Skeletal muscle tissue (tissue), 4 donors: ENCODE data around the gene ADGRF5. TPM values are rescaled to one million over a fixed set of nuclear protein-coding genes. Genes with fewer than 3 reads are reported as not detected.
A peak's percentile ranks its signal among the peaks of the same experiment; 100 is the strongest.

Experiments used
- H3K27ac ChIP-seq: one replicate; pipeline ENCODE4 v1.7.0; 2013; ENCODE audit warnings: mild to moderate bottlenecking, low read depth, low read length, inconsistent platforms
- H3K27me3 ChIP-seq, 3 donors: one replicate each; pipeline ENCODE4 v1.7.0; 2013; ENCODE audit warnings: low read length in 3 of 3; ENCODE audit not compliant: control insufficient read depth in 3 of 3, insufficient read depth in 3 of 3
- H3K36me3 ChIP-seq, 3 donors: one replicate each; pipeline ENCODE4 v1.7.0; 2013; ENCODE audit warnings: low read length in 3 of 3; ENCODE audit not compliant: control insufficient read depth in 3 of 3, insufficient read depth in 3 of 3
- H3K4me1 ChIP-seq, 3 donors: one replicate each; pipeline ENCODE4 v1.7.0; 2013; ENCODE audit warnings: low read length in 3 of 3, mild to moderate bottlenecking in 3 of 3; ENCODE audit not compliant: control insufficient read depth in 3 of 3, insufficient read depth in 3 of 3
- H3K4me3 ChIP-seq, 3 donors: one replicate each; pipeline ENCODE4 v1.7.0; 2013; ENCODE audit warnings: low read length in 3 of 3
- H3K9ac ChIP-seq, 3 donors: one replicate each; pipeline ENCODE4 v1.7.0; 2013; ENCODE audit warnings: low read length in 3 of 3, mild to moderate bottlenecking in 3 of 3, moderate library complexity in 2 of 3, low read depth in 1 of 3
- H3K9me3 ChIP-seq, 3 donors: one replicate each; pipeline ENCODE4 v1.7.0; 2013; ENCODE audit warnings: low read length in 3 of 3; ENCODE audit not compliant: control insufficient read depth in 3 of 3
- total RNA-seq: library from RNA; depleted of rRNA; stranded (reverse); fragments of >200 nt; gene quantifications from one replicate; pipeline ENCODE4 v1.2.3, GENCODE V29; 2014
- donor health status: Osteomylitis.

The ADGRF5 gene
- total RNA-seq, 1 donor from 2014 or later = 26.1 TPM

DNA sequence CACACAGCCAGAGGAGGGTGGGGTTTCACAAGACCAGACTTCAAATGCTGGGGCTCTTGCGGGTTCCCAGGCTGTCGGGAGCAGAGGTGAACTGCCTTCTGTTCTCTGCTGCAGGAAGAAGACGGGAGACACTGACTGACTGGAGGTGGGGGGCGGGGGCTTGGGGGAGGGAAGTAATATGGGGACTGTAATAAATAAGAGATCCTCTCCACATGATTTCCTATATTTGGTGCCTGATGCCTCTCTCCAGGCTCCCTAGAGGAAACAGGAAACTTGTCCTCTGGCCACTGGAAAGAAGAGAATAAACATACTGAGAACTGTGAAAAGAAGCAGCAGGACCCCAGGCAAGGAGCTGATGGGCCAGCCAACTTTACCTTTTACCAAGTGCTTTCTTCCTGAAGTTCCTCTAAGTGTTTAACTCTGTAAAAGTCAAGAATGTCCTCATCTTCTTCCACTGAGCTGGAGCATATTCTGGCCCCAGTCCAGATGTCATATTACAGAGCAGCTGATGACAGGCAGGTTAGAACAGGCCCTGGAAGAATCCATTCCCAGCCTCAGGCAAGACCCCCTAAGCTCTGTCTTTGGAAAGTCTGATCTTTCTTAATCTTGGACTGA is 33.2 kb upstream of the ADGRF5 start:
- H3K4me3 ChIP-seq = peak overlapping the region in 2 of 3 donors; percentile 17 to 34
- H3K27ac ChIP-seq = peak overlapping the region; percentile 33
- no peaks in the 10 kb centered on the region for H3K36me3 ChIP-seq
- H3K9me3 ChIP-seq = no peaks in the 10 kb centered on the region
- peaks cover 0 to 2% (median 0%) of the 10 kb centered on the region in 3 donors for H3K27me3 ChIP-seq
- peaks cover 0 to 5% (median 3%) of the 10 kb centered on the region in 3 donors for H3K4me1 ChIP-seq
- H3K9ac ChIP-seq = no peak overlapping the region

DNA sequence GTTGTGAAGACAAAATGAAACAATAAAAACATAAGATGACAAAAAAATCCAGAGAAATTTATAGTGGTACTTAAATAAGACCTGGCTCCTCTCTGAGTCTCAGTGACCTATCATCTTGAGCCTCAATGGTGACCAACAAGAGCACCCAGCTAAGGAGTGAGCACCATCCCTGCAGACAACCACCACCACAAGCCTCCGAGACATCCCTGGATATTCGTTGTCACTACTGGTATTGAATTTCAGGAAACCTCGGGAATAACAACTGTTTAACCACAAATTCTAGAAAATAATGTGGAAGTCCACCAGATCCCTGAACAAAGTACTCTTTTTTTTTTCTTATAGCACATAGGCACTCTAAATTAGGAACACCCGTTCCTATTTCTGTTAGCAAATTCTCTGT is 32.2 kb upstream of the ADGRF5 start:
- Histone ChIP-seq H3K4me1 (peaks cover 0 to 6% (median 5%) of the 10 kb centered on the region in 3 donors), H3K9ac (no peak overlapping the region), H3K4me3 (peak overlapping the region in 2 of 3 donors; percentile 17 to 40), H3K27me3 (peaks cover 0 to 2% (median 0%) of the 10 kb centered on the region in 3 donors), H3K9me3 (no peaks in the 10 kb centered on the region), H3K27ac (no peak overlapping the region), H3K36me3 (no peaks in the 10 kb centered on the region)

DNA sequence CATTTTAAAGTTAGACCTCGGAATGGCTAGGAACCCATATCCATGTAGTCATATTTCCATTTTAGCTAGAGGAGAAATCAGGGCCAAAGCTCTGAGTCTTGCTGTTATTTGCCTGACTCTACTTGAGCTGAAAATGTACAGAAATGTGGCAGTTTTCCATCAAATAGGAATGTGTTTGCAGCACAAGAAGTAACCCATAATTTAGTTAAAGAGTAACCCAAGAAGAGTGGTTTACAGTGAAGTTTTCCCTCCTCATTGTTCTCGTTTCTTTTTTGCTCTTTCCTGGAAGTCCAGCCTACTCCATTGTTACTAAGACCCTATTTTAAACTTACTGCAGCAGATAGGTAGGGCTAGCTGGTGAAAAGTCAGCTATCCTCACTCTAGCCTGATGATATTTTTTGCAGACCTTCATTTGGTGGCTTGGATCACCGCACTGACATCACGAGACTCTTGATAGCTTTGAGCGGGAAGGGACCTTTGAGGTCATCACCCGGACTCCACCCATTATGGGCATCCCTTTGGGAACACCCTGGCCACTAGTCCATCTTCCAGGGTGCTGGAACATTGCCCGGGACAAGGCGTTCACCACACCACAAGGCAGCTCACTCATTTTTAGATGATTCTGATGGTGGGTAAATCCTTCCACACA is 28.0 kb upstream of the ADGRF5 start:
- peaks cover 0 to 13% (median 9%) of the 10 kb centered on the region in 3 donors for H3K4me1 ChIP-seq
- no peaks in the 10 kb centered on the region for H3K9me3 ChIP-seq
- H3K36me3 ChIP-seq = no peaks in the 10 kb centered on the region
- peaks cover 0 to 2% (median 2%) of the 10 kb centered on the region in 3 donors for H3K27me3 ChIP-seq
- peak overlapping the region; percentile 69 for H3K27ac ChIP-seq
- H3K4me3 ChIP-seq = no peak overlapping the region
- no peak overlapping the region for H3K9ac ChIP-seq

DNA sequence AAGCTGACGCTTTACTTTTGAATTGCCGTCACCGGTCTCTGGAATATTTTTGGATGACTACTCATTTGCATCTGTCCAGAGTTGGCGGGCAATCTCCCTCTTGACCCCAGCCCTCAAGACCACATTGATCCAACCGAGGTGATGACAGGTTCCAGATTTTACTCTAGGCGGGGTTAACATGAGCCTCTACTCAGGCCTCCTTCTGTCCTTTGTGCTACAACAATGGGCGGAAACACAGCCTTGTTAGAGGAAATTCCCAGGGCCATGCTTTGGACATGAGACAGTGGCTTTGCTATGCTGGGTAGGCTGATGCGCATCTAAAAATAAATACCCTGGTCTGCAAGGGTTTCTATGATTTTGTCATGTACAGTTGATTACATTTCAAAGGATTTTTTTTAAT is 27.0 kb upstream of the ADGRF5 start:
- peak overlapping the region; percentile 69 for H3K27ac ChIP-seq
- no peak overlapping the region for H3K9ac ChIP-seq
- H3K27me3 ChIP-seq = peaks cover 0 to 2% (median 2%) of the 10 kb centered on the region in 3 donors
- no peaks in the 10 kb centered on the region for H3K36me3 ChIP-seq
- no peaks in the 10 kb centered on the region for H3K9me3 ChIP-seq
- H3K4me1 ChIP-seq = peaks cover 0 to 13% (median 9%) of the 10 kb centered on the region in 3 donors
- no peak overlapping the region for H3K4me3 ChIP-seq

DNA sequence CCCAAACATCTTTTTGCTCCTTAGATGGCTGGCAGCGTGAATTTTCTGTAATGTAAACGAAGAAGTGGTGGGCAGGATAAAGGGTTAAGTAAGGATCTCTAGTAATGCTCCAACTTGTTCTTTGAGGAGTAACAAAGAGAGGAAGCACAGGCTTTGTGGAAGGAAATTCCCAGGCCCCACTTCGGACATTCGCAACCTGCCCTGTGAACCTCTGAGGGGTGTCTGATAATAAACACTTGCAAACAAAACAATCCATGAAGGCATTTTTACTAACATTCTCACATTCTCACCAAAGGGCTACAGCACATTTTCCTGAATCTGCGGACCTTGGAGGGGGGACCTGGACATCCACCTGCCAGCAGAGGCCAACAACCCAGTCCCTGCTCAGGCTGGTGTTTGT is 25.8 kb upstream of the ADGRF5 start:
- Histone ChIP-seq H3K9me3 (no peaks in the 10 kb centered on the region), H3K4me1 (peaks cover 0 to 13% (median 9%) of the 10 kb centered on the region in 3 donors), H3K27ac (peak overlapping the region; percentile 8), H3K9ac (no peak overlapping the region), H3K4me3 (peak overlapping the region in 2 of 3 donors; percentile 24 to 25), H3K27me3 (peaks cover 0 to 2% (median 0%) of the 10 kb centered on the region in 3 donors), H3K36me3 (no peaks in the 10 kb centered on the region)

DNA sequence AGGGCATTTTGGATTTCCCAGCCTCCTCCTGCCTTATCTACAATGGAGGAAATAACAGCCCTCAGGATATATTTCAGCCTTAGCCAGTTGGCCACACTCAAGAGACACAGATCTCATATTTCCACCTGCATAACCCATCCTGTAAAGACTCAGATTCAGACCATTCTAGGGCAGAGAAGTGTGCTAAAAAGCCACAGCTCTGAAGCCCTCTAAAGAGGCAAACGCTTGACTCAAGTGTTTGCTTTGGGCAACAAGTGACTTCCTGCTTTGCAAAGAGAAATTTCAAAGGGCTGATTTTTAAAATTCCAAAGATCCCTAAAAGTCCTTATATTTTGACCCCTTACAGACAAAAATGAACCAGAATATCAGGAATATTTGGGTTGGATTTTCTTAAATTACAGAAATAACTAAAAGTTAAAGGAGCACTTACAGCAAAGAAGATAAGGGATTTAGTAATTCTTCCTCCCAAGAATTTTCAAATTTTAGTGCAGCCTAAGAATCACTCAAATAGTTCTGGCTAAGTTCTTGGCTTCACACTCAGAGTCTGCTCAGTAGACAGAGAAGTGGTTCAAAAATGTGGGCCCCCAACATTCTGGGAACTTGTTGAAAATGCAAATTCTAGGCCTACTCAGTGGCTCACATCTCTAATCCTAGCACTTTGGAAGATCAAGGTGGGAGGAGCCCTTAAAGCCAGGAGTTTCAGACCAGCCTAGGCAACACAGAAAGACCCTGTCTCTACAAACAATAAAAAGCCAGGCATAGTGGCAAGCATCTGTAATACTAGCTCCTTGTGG is 18.9 kb upstream of the ADGRF5 start:
- H3K27me3 ChIP-seq = no peaks in the 10 kb centered on the region

DNA sequence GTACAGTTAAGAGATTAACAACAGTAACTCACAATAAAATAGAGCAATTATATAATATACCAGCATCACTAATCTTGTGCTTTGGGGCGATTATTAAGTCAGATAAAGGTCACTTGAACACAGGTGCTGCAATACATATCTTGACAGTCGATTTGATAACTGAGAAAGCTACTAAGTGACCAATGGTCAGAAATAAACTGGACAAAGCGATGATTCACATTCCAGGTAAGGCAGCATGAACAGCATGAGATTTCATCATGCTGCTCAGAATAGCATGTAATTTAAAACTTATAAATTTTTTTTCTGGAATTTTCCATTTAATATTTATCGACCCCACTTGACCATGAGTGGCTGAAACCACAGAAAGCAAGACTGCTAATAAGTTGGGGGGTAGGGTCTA is 15.9 kb upstream of the ADGRF5 start:
- no peaks in the 10 kb centered on the region for H3K27me3 ChIP-seq
- peaks cover 11 to 21% (median 11%) of the 10 kb centered on the region in 3 donors for H3K4me1 ChIP-seq
- H3K9ac ChIP-seq = no peak overlapping the region
- no peak overlapping the region for H3K4me3 ChIP-seq
- no peaks in the 10 kb centered on the region for H3K36me3 ChIP-seq
- no peaks in the 10 kb centered on the region for H3K9me3 ChIP-seq
- no peak overlapping the region for H3K27ac ChIP-seq

More for the DNA sequence above, 18.9 kb upstream of the ADGRF5 start:
- Histone ChIP-seq H3K9me3 (no peaks in the 10 kb centered on the region), H3K36me3 (no peaks in the 10 kb centered on the region), H3K4me1 (peaks cover 9 to 17% (median 10%) of the 10 kb centered on the region in 3 donors), H3K27ac (no peak overlapping the region), H3K9ac (no peak overlapping the region), H3K4me3 (no peak overlapping the region)

DNA sequence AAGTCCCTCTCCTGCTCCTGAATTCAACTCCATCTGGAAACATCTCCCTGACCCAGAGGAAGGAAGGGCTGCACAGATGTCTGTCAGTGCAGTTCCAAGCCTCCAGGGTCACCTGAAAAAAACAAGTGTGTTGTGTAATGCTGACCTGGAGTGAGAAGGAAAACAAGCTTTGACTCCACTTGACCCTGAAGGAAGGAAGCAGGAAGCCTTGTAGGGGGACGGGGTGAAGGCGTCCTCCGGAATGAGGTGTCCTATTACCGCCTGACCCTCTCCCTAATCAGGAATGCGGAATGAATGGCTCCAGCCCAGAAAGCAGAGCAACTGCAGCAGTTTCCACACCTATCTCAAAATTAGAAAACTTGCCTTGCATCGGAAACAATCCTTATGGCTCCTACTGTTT is 13.9 kb upstream of the ADGRF5 start:
- Histone ChIP-seq H3K9me3 (no peaks in the 10 kb centered on the region), H3K4me1 (peaks cover 11 to 23% (median 11%) of the 10 kb centered on the region in 3 donors), H3K27me3 (no peaks in the 10 kb centered on the region), H3K9ac (no peak overlapping the region), H3K27ac (peak overlapping the region; percentile 46), H3K4me3 (no peak overlapping the region), H3K36me3 (no peaks in the 10 kb centered on the region)

DNA sequence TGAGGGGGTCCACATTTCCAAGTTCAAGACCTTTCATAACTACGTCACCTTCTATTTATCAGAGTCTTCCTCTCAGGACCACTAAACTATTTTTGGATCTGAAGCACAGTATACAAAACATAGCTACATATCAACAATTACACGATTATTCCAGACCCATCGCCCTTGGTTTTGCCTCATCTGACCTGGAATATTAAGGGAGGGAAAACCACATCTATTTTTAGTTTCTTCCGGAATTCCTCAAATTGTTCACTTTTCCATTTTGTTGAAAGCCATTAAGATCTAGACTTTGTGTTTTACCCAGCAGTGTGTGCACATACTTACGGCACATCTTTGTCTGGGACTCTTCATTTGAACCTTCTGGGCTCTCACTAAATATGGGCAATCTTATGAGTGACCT is 12.0 kb upstream of the ADGRF5 start:
- H3K9me3 ChIP-seq = no peaks in the 10 kb centered on the region
- peaks cover 11 to 23% (median 11%) of the 10 kb centered on the region in 3 donors for H3K4me1 ChIP-seq
- H3K27me3 ChIP-seq = no peaks in the 10 kb centered on the region
- no peaks in the 10 kb centered on the region for H3K36me3 ChIP-seq
- no peak overlapping the region for H3K9ac ChIP-seq
- peak overlapping the region; percentile 12 for H3K27ac ChIP-seq
- no peak overlapping the region for H3K4me3 ChIP-seq
